Measurements from ENCODE around the gene TMEM11. TPM values are rescaled to one million over a fixed set of nuclear protein-coding genes. Genes with fewer than 3 reads are reported as not detected.

Gene TMEM11
- total RNA-seq, 1 experiment from 2014 or later: 32.5 TPM

GRCh38 chr17:21253646-21254441 lies 39.9 kb upstream of the TMEM11 start:
- no peak overlapping the region for H2AK5ac ChIP-seq (ENCODE audit: insufficient read length, low read length)
- H3K4me2 ChIP-seq (ENCODE audit: insufficient read depth, insufficient read length, low read length): peak overlapping the region; percentile 57
- no peak overlapping the region for H2BK5ac ChIP-seq (ENCODE audit: insufficient read length, low read length)
- H2BK120ac ChIP-seq (ENCODE audit: low read depth, low read length, poor library complexity, severe bottlenecking): no peak overlapping the region
- H2BK12ac ChIP-seq (ENCODE audit: insufficient read length, low read depth, low read length): no peak overlapping the region
- H3K4me1 ChIP-seq (ENCODE audit: insufficient read depth, low read length): no peaks in the 10 kb centered on the region
- no peak for TF ChIP-seq CTCF (conservative IDR thresholded peaks at IDR 0.05)
- H3K9ac ChIP-seq (ENCODE audit: extremely low read depth, insufficient read length, low read length): no peak overlapping the region
- no peak overlapping the region for H3K23ac ChIP-seq (ENCODE audit: insufficient read length, low read depth, low read length)
- peaks cover 11% of the 10 kb centered on the region for H3K27me3 Mint-ChIP-seq (ENCODE audit: low read depth)
- no peaks in the 10 kb centered on the region for H4K20me1 ChIP-seq (ENCODE audit: control insufficient read depth, insufficient read depth, insufficient read length)
- peak overlapping the region; percentile 70 to 85 for H3K4me3 Mint-ChIP-seq
- peak overlapping the region; percentile 41 for H2AFZ ChIP-seq (ENCODE audit: low read length)
- H3K23me2 ChIP-seq (ENCODE audit: insufficient read length, low read depth, low read length, poor library complexity, severe bottlenecking): peaks cover 3% of the 10 kb centered on the region
- H3K79me2 ChIP-seq (ENCODE audit: insufficient read depth, low read length): no peaks in the 10 kb centered on the region
- H2BK20ac ChIP-seq (ENCODE audit: low read depth, low read length, poor library complexity, severe bottlenecking): no peak overlapping the region
- H3K27ac ChIP-seq (ENCODE audit: insufficient read length, low read depth, low read length): no peak overlapping the region
- no peak overlapping the region for H3T11ph ChIP-seq (ENCODE audit: low read length)
- H3K27me3 ChIP-seq (ENCODE audit: insufficient read depth, low read length): no peaks in the 10 kb centered on the region
- no peak overlapping the region for H3K56ac ChIP-seq (ENCODE audit: insufficient read length, low read depth, low read length)
- H3K18ac ChIP-seq (ENCODE audit: insufficient read length, low read depth, low read length): no peak overlapping the region
- no peak for DNase-seq
- peaks cover 32 to 50% of the 10 kb centered on the region in 2 experiments for H3K4me1 Mint-ChIP-seq
- WGBS (ENCODE audit: extremely low coverage, insufficient read length, low lambda C conversion rate): no CpG with 5 or more reads among the region's 15 CpGs
- H3K79me1 ChIP-seq (ENCODE audit: insufficient read depth, low read depth, low read length, poor library complexity, severe bottlenecking): no peaks in the 10 kb centered on the region
- no peak overlapping the region for H2BK15ac ChIP-seq (ENCODE audit: low read depth, low read length)
- peak overlapping the region in 1 of 3 experiments; percentile 44; a peak in 1 of 7 replicates for H3K27ac Mint-ChIP-seq
- no peaks in the 10 kb centered on the region for H3K9me3 ChIP-seq (ENCODE audit: control insufficient read depth, low read depth, low read length)
- no peak overlapping the region for H3K4ac ChIP-seq (ENCODE audit: low read depth, low read length)
- H3K9me3 Mint-ChIP-seq: peaks cover 4 to 5% of the 10 kb centered on the region in 2 experiments; a peak in 2 of 5 replicates
- H3K14ac ChIP-seq (ENCODE audit: insufficient read depth, low read length): no peak overlapping the region
- no peak overlapping the region for H4K5ac ChIP-seq (ENCODE audit: insufficient read length, low read depth, low read length)
- H3K36me3 Mint-ChIP-seq (ENCODE audit: insufficient read depth in 1 of 3, low read depth in 3 of 3): no peaks in the 10 kb centered on the region
- H4K8ac ChIP-seq (replicated peaks; ENCODE audit: insufficient read length, low read depth, low read length): no peak overlapping the region
- no peak overlapping the region for H4K91ac ChIP-seq (ENCODE audit: insufficient read length, low read depth, low read length)
